GM18868 (cell line): ENCODE measurements around the gene ATP13A3.

Experiments
- ATAC-seq: cut with Tn5 transposase; IDR thresholded peaks from one replicate; pipeline ENCODE4 v1.9.1; 2021; ENCODE audit warnings: mild to moderate bottlenecking, moderate library complexity; ENCODE audit not compliant: unreplicated experiment

The ATP13A3 gene

GRCh38 chr3:194476784-194477183, 10.0 kb downstream of the ATP13A3 start:
- no peak for ATAC-seq

DNA sequence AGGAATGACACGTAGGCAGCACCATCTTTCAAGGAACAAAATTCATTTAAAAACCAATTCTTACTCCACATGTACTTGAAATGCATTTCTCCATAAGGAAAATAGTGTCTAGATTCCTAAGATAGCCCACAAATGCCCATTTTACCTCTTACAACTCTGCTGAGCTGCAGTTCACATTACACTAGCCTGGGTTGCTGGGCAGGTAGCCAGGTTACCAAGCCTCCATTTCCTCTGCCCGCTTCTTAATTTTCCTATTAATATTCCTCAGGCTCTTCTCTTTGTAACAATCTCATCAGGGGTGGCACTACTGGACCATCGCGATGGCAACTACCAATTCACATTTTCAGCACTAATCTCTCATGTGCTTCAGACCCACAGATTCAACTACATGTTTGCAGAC, 10.8 kb downstream of the ATP13A3 start:
- no peak for ATAC-seq

- ATAC-seq: no peak
Observed at GRCh38 chr3:194475138-194475932, 11.5 kb downstream of the ATP13A3 start.

- ATAC-seq: no peak
Observed at GRCh38 chr3:194474675-194475074, 12.1 kb downstream of the ATP13A3 start.

DNA sequence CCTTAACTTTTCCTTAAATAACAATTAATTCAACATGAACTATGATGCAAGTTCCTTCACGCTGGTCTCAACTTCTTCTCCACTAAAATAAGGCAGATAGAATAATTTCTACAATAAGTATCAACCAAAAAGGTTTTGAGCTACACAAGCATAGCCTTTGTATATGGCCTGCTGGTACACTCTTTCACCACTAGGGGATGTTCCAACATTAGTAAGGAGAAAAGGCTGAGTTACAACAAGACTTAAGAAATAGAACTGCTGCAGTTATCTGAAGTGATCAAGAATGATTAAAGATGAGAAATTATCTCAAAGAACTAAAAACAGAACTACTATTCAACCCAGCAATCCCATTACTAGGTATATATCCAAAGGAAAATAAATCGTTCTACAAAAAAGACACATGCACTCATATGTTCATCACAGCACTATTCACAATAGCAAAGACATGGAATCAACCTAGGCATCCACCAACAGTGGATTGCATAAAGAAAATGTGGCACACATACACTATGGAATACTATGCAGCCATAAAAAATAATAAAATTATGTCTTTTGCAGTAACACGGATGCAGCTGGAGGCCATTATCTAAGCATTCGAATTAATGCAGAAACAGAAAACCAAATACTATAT, 14.4 kb downstream of the ATP13A3 start:
- peak; percentile 82 for ATAC-seq

- no peak for ATAC-seq
Observed at GRCh38 chr3:194471863-194472262, 14.9 kb downstream of the ATP13A3 start.

GRCh38 chr3:194470615-194471014, 16.2 kb downstream of the ATP13A3 start:
- no peak for ATAC-seq

DNA sequence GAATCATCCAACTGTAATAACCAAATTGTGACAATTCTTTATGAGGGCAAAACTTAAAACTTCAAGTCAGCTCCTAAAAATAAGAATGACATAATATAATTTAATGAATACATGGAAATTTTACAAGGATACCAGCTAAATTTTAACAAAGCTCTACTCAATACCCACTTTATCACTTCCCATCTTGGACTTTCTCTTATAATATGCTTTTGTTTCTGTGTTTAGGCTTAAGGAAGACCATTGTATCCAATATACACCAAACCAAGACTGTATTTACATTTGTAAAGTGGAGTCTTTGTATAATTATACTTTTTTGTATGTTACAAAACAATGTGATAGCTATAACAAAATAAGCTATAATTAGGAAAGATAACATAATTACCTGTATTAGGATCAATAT, 16.8 kb downstream of the ATP13A3 start:
- ATAC-seq: no peak

DNA sequence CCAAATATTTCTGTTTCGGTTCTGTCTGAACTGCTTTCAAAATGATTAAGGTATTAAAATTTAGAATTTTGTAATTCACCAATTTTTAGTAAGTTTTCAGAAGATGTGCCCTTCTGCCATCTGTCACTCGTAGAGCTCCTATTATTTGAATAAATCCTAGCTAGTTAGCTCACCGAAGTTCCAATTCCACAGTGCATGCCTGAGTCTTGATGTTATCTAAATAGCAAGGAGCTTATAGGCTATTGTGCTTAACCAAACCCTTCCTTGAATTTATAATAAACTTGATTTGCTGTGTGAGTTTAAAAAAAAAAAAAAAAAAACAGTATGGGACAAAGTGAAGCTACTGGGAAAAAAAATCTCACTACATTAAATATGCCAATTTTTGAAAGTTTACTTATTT, 18.7 kb downstream of the ATP13A3 start:
- ATAC-seq: no peak

- no peak for ATAC-seq
Observed at GRCh38 chr3:194466761-194467356, 19.9 kb downstream of the ATP13A3 start.

GRCh38 chr3:194465920-194466570, 20.8 kb downstream of the ATP13A3 start:
- ATAC-seq: no peak

DNA sequence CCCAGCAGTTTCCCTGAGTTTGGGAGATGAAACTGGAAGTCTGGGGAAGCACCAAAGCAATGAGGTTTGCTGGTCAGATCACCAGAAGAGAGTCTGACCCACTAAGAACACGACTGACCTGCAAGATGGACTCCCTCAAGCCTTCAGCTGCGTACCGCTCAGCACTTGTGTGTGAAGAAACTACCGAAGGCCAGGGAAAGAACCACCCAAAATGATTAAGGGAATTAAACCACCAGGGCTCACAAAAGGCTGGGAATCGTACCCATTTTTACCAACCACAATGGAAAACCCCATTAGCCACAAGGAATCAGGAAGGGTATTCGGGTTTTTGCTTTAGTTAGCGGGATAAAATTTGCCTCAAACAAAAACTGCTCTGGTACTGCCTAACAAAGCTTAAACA, 21.6 kb downstream of the ATP13A3 start:
- ATAC-seq: no peak

- no peak for ATAC-seq
Observed at GRCh38 chr3:194464692-194465091, 22.1 kb downstream of the ATP13A3 start.

GRCh38 chr3:194462936-194463335, 23.9 kb downstream of the ATP13A3 start:
- ATAC-seq: no peak

- ATAC-seq: no peak
Observed at GRCh38 chr3:194460566-194460965, 26.2 kb downstream of the ATP13A3 start.

- no peak for ATAC-seq
Observed at GRCh38 chr3:194458131-194458530, 28.7 kb downstream of the ATP13A3 start.

- no peak for ATAC-seq
Observed at GRCh38 chr3:194455481-194455880, 31.3 kb downstream of the ATP13A3 start.

DNA sequence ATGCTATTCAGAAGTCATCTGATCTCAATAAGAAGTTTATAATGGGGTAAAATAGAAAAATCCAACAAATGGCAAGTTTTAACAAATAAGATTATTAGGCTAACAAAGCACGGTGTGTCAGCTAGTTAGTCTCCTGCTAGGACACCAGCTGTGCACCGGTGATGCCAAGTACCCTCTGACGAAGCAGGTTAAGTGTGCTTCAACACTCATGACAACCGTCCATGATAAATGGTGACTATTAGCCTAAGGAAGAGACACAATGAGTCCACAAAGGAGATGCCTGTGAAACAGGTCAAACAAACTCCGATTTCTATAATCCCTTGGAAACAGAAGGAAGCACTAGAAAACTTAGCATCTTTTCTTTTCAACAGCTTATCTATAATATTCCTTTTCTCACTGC, 36.5 kb downstream of the ATP13A3 start:
- no peak for ATAC-seq

- no peak for ATAC-seq
Observed at GRCh38 chr3:194449913-194450312, 36.9 kb downstream of the ATP13A3 start.

- ATAC-seq: no peak
Observed at GRCh38 chr3:194447657-194448056, 39.1 kb downstream of the ATP13A3 start.

DNA sequence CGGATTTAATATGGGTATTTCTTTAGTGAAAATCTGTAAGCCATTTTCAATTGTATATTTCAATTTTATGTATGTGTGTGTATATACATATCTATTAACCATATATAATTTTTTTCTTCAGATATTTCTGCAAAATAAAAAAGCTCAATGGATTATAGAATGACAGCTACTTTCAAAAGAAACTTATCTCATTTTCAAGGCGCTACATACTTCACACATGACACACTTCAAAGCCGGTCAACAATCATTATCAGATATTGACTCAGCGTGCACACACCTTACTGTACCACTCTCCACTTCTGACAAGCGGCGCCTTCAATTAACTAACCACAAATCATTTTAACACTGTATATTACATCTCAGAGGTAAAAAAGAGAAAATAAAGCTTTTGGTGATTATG, 39.6 kb downstream of the ATP13A3 start:
- ATAC-seq: no peak

DNA sequence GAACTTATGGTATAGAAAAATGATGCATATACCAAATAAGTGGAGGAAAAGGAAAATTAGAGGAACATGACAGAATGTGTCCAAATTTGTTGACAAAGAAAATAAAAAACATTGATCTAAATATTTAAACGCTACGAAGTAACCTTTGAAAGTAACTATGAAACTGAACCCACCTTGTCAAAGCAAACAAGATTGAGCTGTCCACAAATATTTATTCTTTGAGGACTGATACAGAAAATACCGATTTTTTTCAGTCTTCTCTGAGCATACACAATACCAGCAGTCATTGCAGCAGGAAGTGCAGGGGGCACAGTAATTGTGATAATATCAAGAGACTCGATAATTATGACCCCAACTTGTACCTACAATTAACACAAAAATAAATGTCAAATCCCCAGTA, 40.0 kb downstream of the ATP13A3 start:
- ATAC-seq: no peak
